Neural cell (in vitro differentiated cells): ENCODE data around the gene PTDSS2. TPM values are rescaled to one million over a fixed set of nuclear protein-coding genes. Genes with fewer than 3 reads are reported as not detected.

Experiments
- H2AFZ ChIP-seq: fragments of 200-600, 300-800 bp; sonication (generic), shearing (Covaris generic); 2 replicates; pipeline ENCODE4 v1.6.0; 2014; ENCODE audit warnings: low read depth, mild to moderate bottlenecking, antibody characterized with exemption, low read length, moderate library complexity
- H3F3A ChIP-seq: fragments of 200-600 bp; shearing (Covaris generic); 2 replicates; pipeline ENCODE4 v1.6.1; 2016; ENCODE audit warnings: mild to moderate bottlenecking, moderate library complexity, mixed read lengths, antibody characterized with exemption, low read length; ENCODE audit not compliant: insufficient read depth, poor library complexity, severe bottlenecking
- H3K27ac ChIP-seq: fragments of 200-600, 300-800 bp; sonication (generic), shearing (Covaris generic); 2 replicates; pipeline ENCODE4 v1.5.1; 2014; ENCODE audit warnings: mild to moderate bottlenecking, low read length, moderate library complexity
- H3K27me3 ChIP-seq: fragments of 300-800, 200-600 bp; sonication (generic), shearing (Covaris generic); 2 replicates; pipeline ENCODE4 v1.6.0; 2014; ENCODE audit warnings: mild to moderate bottlenecking, low read depth, low read length, moderate library complexity; ENCODE audit not compliant: insufficient read depth
- H3K36me3 ChIP-seq: fragments of 300-800, 200-600 bp; sonication (generic), shearing (Covaris generic); 2 replicates; pipeline ENCODE4 v1.5.1; 2014; ENCODE audit warnings: mild to moderate bottlenecking, antibody characterized with exemption, low read length, moderate library complexity; ENCODE audit not compliant: insufficient read depth
- H3K4me2 ChIP-seq: fragments of 300-800, 200-600 bp; sonication (generic), shearing (Covaris generic); 2 replicates; pipeline ENCODE4 v1.6.0; 2014; ENCODE audit warnings: mild to moderate bottlenecking, low read length
- H3K4me3 ChIP-seq: fragments of 300-800, 200-600 bp; sonication (generic), shearing (Covaris generic); 2 replicates; pipeline ENCODE4 v1.5.1; 2014; ENCODE audit warnings: mild to moderate bottlenecking, low read length, moderate library complexity
- H3K79me2 ChIP-seq: fragments of 200-600 bp; shearing (Covaris generic); replicated peaks from 2 replicates; pipeline ENCODE4 v1.6.0; 2014; ENCODE audit warnings: mild to moderate bottlenecking, low read length, moderate library complexity; ENCODE audit not compliant: insufficient read depth
- H3K9ac ChIP-seq: fragments of 300-800, 200-600 bp; sonication (generic), shearing (Covaris generic); 2 replicates; pipeline ENCODE4 v1.6.1; 2016; ENCODE audit warnings: mild to moderate bottlenecking, low read length, mixed read lengths
- H3K9me2 ChIP-seq: fragments of 200-600 bp; shearing (Covaris generic); 2 replicates; pipeline ENCODE4 v1.6.1; 2016; ENCODE audit warnings: mild to moderate bottlenecking, low read length, mixed read lengths; ENCODE audit not compliant: insufficient read depth
- H3K9me3 ChIP-seq: fragments of 200-600, 300-800 bp; sonication (generic), shearing (Covaris generic); 2 replicates; pipeline ENCODE4 v1.6.1; 2016; ENCODE audit warnings: mild to moderate bottlenecking, mixed run types, low read length, moderate library complexity, mixed read lengths
- H4K20me1 ChIP-seq: fragments of 200-600 bp; shearing (Covaris generic); 2 replicates; pipeline ENCODE4 v1.6.1; 2016; ENCODE audit warnings: mild to moderate bottlenecking, mixed run types; ENCODE audit not compliant: insufficient read depth
- CTCF ChIP-seq: fragments of 450-650 bp; IDR thresholded peaks from 2 replicates; pipeline ENCODE4 v1.5.1; 2014; ENCODE audit warnings: antibody characterized with exemption, mild to moderate bottlenecking, moderate library complexity; ENCODE audit not compliant: poor library complexity, severe bottlenecking
- EP300 ChIP-seq: fragments of 450-650 bp; conservative IDR thresholded peaks from 2 replicates; pipeline ENCODE4 v1.6.1; 2014; ENCODE audit warnings: antibody characterized with exemption, mild to moderate bottlenecking, moderate library complexity; ENCODE audit not compliant: poor library complexity, severe bottlenecking
- EZH2 ChIP-seq: fragments of 200-600, 300-800 bp; shearing (Covaris generic), sonication (generic); IDR thresholded peaks from 2 replicates; pipeline ENCODE4 v1.6.1; 2014; ENCODE audit warnings: antibody characterized with exemption, low read length, borderline replicate concordance, mild to moderate bottlenecking; ENCODE audit not compliant: insufficient read depth, poor library complexity, severe bottlenecking
- MXI1 ChIP-seq: fragments of 450-650 bp; conservative IDR thresholded peaks from 2 replicates; pipeline ENCODE4 v1.6.1; 2014; ENCODE audit warnings: antibody characterized with exemption, mild to moderate bottlenecking; ENCODE audit not compliant: poor library complexity, severe bottlenecking
- POLR2AphosphoS5 ChIP-seq: IDR thresholded peaks from 2 replicates; pipeline ENCODE4 v1.6.1; 2012
- RAD21 ChIP-seq: fragments of 450-650 bp; conservative IDR thresholded peaks from 2 replicates; pipeline ENCODE4 v1.6.1; 2014; ENCODE audit warnings: antibody characterized with exemption, mild to moderate bottlenecking, moderate library complexity
- REST ChIP-seq: IDR thresholded peaks from 2 replicates; pipeline ENCODE4 v1.6.1; 2012; ENCODE audit warnings: borderline replicate concordance
- SMC3 ChIP-seq: fragments of 450-650 bp; conservative IDR thresholded peaks from 2 replicates; pipeline ENCODE4 v1.6.1; 2014; ENCODE audit warnings: antibody characterized with exemption, mild to moderate bottlenecking, moderate library complexity; ENCODE audit not compliant: poor library complexity
- TAF1 ChIP-seq: IDR thresholded peaks from 2 replicates; pipeline ENCODE4 v1.6.1; 2012; ENCODE audit warnings: low read depth
- polyA plus RNA-seq: library from polyadenylated mRNA; depleted of rRNA; stranded (reverse); fragments of >200 nt; gene quantifications from 2 replicates; pipeline ENCODE4 v1.2.3, GENCODE V29; 2014

PTDSS2 gene
- polyA plus RNA-seq, 1 donor from 2014 or later = 54.3 TPM

- Histone ChIP-seq H3K79me2 (no peaks in the 10 kb centered on the region), H3F3A (no peaks in the 10 kb centered on the region), H3K9me2 (no peaks in the 10 kb centered on the region), H3K4me2 (no peak overlapping the region), H3K9me3 (no peaks in the 10 kb centered on the region), H3K27ac (no peak overlapping the region), H3K9ac (no peak overlapping the region), H3K36me3 (no peaks in the 10 kb centered on the region), H3K27me3 (no peaks in the 10 kb centered on the region), H4K20me1 (no peaks in the 10 kb centered on the region), H2AFZ (no peak overlapping the region), H3K4me3 (no peak overlapping the region)
- TF ChIP-seq POLR2AphosphoS5 (no peak), EZH2 (no peak), MXI1 (no peak), REST (no peak), CTCF (no peak), TAF1 (no peak), EP300 (no peak), RAD21 (no peak), SMC3 (no peak)
Observed at GRCh38 chr11:442611-443081, 7.4 kb upstream of the PTDSS2 start.

- Histone ChIP-seq H2AFZ (no peak overlapping the region), H3K27ac (no peak overlapping the region), H3K36me3 (no peaks in the 10 kb centered on the region), H3K4me3 (no peak overlapping the region), H3K9ac (no peak overlapping the region), H3F3A (no peaks in the 10 kb centered on the region), H4K20me1 (no peaks in the 10 kb centered on the region), H3K9me3 (no peaks in the 10 kb centered on the region), H3K79me2 (no peaks in the 10 kb centered on the region), H3K9me2 (no peaks in the 10 kb centered on the region), H3K4me2 (no peak overlapping the region), H3K27me3 (no peaks in the 10 kb centered on the region)
- TF ChIP-seq RAD21 (no peak), MXI1 (no peak), CTCF (no peak), EZH2 (no peak), REST (no peak), EP300 (no peak), TAF1 (no peak), SMC3 (no peak), POLR2AphosphoS5 (no peak)
Observed at GRCh38 chr11:443542-444199, 6.4 kb upstream of the PTDSS2 start.
